Left ventricle myocardium inferior (tissue), 1 donor: Measurements from ENCODE around the gene TMEM14A. TPM values are rescaled to one million over a fixed set of nuclear protein-coding genes. Genes with fewer than 3 reads are reported as not detected.
A peak's percentile ranks its signal among the peaks of the same experiment; 100 is the strongest.

Source experiments
- DNase-seq: peaks from one replicate; pipeline ENCODE4 v3.0.0-alpha.2; 2020
- H3K27ac ChIP-seq: fragments of 200-600 bp; replicated peaks from 2 replicates; pipeline ENCODE4 v1.8.0; 2021
- H3K27me3 ChIP-seq: fragments of 200-600 bp; 2 replicates; pipeline ENCODE4 v1.8.0; 2021; ENCODE audit warnings: low read depth
- H3K36me3 ChIP-seq: fragments of 200-600 bp; 2 replicates; pipeline ENCODE4 v1.8.0; 2021
- H3K4me1 ChIP-seq: fragments of 200-600 bp; 2 replicates; pipeline ENCODE4 v1.8.0; 2021
- H3K4me3 ChIP-seq: fragments of 200-600 bp; 2 replicates; pipeline ENCODE4 v1.8.0; 2021; ENCODE audit warnings: mild to moderate bottlenecking, moderate library complexity
- H3K9me3 ChIP-seq: fragments of 200-600 bp; replicated peaks from 2 replicates; pipeline ENCODE4 v1.8.0; 2021
- CTCF ChIP-seq: fragments of 200-600 bp; IDR thresholded peaks from 2 replicates; pipeline ENCODE4 v1.8.0; 2021; ENCODE audit warnings: antibody characterized with exemption, mild to moderate bottlenecking, borderline replicate concordance
- intact Hi-C: fragments of 100-400 bp; cut with micrococcal nuclease; formaldehyde crosslinking; loops from one replicate; pipeline ENCODE4 v1.11.0; 2022
- total RNA-seq: library from RNA; stranded (reverse); fragmentation: NEBNext Ultra II Directional; extraction: Animal tissue kit (Norgen Biotek cat#: 25700); gene quantifications from one replicate; pipeline ENCODE4 v1.2.1, GENCODE V29; 2021
- donor health status: DM: no; HTN: yes; CAD: no; lungs with severe emphysema.

Gene TMEM14A
- total RNA-seq, 1 donor from 2014 or later: 10.9 TPM

- H3K9me3 ChIP-seq: no peaks in the 10 kb centered on the region
- H3K4me1 ChIP-seq: no peaks in the 10 kb centered on the region
- no peak overlapping the region for H3K4me3 ChIP-seq
- H3K27ac ChIP-seq: no peak overlapping the region
- H3K36me3 ChIP-seq: no peaks in the 10 kb centered on the region
- DNase-seq: no peak
- TF ChIP-seq CTCF: no peak
- no peaks in the 10 kb centered on the region for H3K27me3 ChIP-seq
- intact Hi-C loops: no loop called here
These were observed 53.1 kb downstream of the TMEM14A start for GRCh38 chr6:52724042-52724405.

GRCh38 chr6:52724406-52725121 is 53.7 kb downstream of the TMEM14A start:
- DNase-seq: peak; percentile 72
- Histone ChIP-seq H3K9me3 (no peaks in the 10 kb centered on the region), H3K27ac (no peak overlapping the region), H3K4me1 (no peaks in the 10 kb centered on the region), H3K4me3 (no peak overlapping the region), H3K36me3 (no peaks in the 10 kb centered on the region), H3K27me3 (no peaks in the 10 kb centered on the region)
- intact Hi-C loops: no loop called here
- peak; percentile 47 for TF ChIP-seq CTCF

- Histone ChIP-seq H3K9me3 (no peaks in the 10 kb centered on the region), H3K27me3 (no peaks in the 10 kb centered on the region), H3K4me1 (no peaks in the 10 kb centered on the region), H3K36me3 (no peaks in the 10 kb centered on the region), H3K27ac (no peak overlapping the region), H3K4me3 (no peak overlapping the region)
- no peak for TF ChIP-seq CTCF
- no peak for DNase-seq
- intact Hi-C loops: no loop called here
These were observed 54.2 kb downstream of the TMEM14A start for GRCh38 chr6:52725143-52725534.

GRCh38 chr6:52725535-52726192 is 54.8 kb downstream of the TMEM14A start:
- Histone ChIP-seq H3K4me3 (no peak overlapping the region), H3K9me3 (no peaks in the 10 kb centered on the region), H3K27ac (no peak overlapping the region), H3K4me1 (no peaks in the 10 kb centered on the region), H3K36me3 (no peaks in the 10 kb centered on the region), H3K27me3 (no peaks in the 10 kb centered on the region)
- TF ChIP-seq CTCF: no peak
- intact Hi-C loops: no loop called here
- no peak for DNase-seq

- TF ChIP-seq CTCF: no peak
- H3K36me3 ChIP-seq: no peaks in the 10 kb centered on the region
- no peaks in the 10 kb centered on the region for H3K27me3 ChIP-seq
- intact Hi-C loops: no loop called here
- DNase-seq: no peak
- no peaks in the 10 kb centered on the region for H3K9me3 ChIP-seq
- no peak overlapping the region for H3K27ac ChIP-seq
- H3K4me3 ChIP-seq: no peak overlapping the region
- H3K4me1 ChIP-seq: no peaks in the 10 kb centered on the region
These were observed 55.3 kb downstream of the TMEM14A start for GRCh38 chr6:52726193-52726542.
